Measurements from ENCODE around the gene KIAA1217. TPM values are rescaled to one million over a fixed set of nuclear protein-coding genes. Genes with fewer than 3 reads are reported as not detected.

KIAA1217 gene
- total RNA-seq, 1 donor from 2014 or later, result 54.3 TPM

DNA sequence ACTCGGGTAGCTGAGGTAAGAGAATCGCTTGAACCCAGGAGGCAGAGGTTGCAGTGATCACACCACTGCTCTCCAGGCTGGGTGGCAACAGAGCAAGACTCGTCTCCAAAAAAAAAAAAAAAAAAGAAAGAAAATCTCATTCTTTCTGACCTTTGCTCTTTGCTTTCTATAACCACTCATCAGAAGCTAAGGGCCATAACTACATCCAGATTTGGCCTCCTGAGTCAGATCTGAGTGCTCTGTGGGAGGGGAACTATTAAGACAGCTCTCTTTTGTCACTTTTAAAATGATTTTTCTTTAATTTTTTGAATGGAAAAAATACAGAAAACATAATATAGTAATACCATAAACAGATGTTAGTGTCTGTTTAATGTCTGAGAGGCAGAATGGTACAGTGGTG is 210.1 kb downstream of the KIAA1217 start:
- Histone ChIP-seq H3K4me1 (peaks cover 25% of the 10 kb centered on the region), H3K27ac (no peak overlapping the region), H3K9me3 (no peaks in the 10 kb centered on the region), H3K27me3 (no peaks in the 10 kb centered on the region), H3K36me3 (no peaks in the 10 kb centered on the region), H3K4me3 (no peak overlapping the region)
- intact Hi-C loops (cut with DNase I), result no loop called here
- TF ChIP-seq, protein P1, sequence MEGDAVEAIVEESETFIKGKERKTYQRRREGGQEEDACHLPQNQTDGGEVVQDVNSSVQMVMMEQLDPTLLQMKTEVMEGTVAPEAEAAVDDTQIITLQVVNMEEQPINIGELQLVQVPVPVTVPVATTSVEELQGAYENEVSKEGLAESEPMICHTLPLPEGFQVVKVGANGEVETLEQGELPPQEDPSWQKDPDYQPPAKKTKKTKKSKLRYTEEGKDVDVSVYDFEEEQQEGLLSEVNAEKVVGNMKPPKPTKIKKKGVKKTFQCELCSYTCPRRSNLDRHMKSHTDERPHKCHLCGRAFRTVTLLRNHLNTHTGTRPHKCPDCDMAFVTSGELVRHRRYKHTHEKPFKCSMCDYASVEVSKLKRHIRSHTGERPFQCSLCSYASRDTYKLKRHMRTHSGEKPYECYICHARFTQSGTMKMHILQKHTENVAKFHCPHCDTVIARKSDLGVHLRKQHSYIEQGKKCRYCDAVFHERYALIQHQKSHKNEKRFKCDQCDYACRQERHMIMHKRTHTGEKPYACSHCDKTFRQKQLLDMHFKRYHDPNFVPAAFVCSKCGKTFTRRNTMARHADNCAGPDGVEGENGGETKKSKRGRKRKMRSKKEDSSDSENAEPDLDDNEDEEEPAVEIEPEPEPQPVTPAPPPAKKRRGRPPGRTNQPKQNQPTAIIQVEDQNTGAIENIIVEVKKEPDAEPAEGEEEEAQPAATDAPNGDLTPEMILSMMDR (IDR thresholded peaks at IDR 0.05), result no peak
- TF ChIP-seq POLR2A (IDR thresholded peaks at IDR 0.05) (no peak), POLR2AphosphoS5 (IDR thresholded peaks at IDR 0.05; ENCODE audit: insufficient read depth in 1 of 2, low read depth in 1 of 2) (no peak)
- DNase-seq (ENCODE audit: extremely low spot score in 2 of 2), result no peak

GRCh38 chr10:24425151-24425550 is 216.2 kb downstream of the KIAA1217 start:
- TF ChIP-seq, protein P1 (IDR thresholded peaks at IDR 0.05), result no peak
- TF ChIP-seq POLR2A (IDR thresholded peaks at IDR 0.05) (no peak), POLR2AphosphoS5 (IDR thresholded peaks at IDR 0.05; ENCODE audit: insufficient read depth in 1 of 2, low read depth in 1 of 2) (no peak)
- Histone ChIP-seq H3K27ac (no peak overlapping the region), H3K36me3 (no peaks in the 10 kb centered on the region), H3K9me3 (no peaks in the 10 kb centered on the region), H3K27me3 (no peaks in the 10 kb centered on the region), H3K4me1 (peaks cover 12% of the 10 kb centered on the region), H3K4me3 (no peak overlapping the region)
- DNase-seq (ENCODE audit: extremely low spot score in 2 of 2), result no peak
- intact Hi-C loops (cut with DNase I), result no loop called here

- H3K27ac ChIP-seq, result no peak overlapping the region
- H3K4me3 ChIP-seq, result no peak overlapping the region
- no peaks in the 10 kb centered on the region for H3K27me3 ChIP-seq
- H3K9me3 ChIP-seq, result no peaks in the 10 kb centered on the region
- no peaks in the 10 kb centered on the region for H3K36me3 ChIP-seq
- peaks cover 12% of the 10 kb centered on the region for H3K4me1 ChIP-seq
- intact Hi-C loops (cut with DNase I), result no loop called here
- no peak for DNase-seq (ENCODE audit: extremely low spot score in 2 of 2)
- TF ChIP-seq, protein P1 (IDR thresholded peaks at IDR 0.05), result no peak
- TF ChIP-seq POLR2AphosphoS5 (IDR thresholded peaks at IDR 0.05; ENCODE audit: insufficient read depth in 1 of 2, low read depth in 1 of 2) (no peak), POLR2A (IDR thresholded peaks at IDR 0.05) (no peak)
Measured at GRCh38 chr10:24427678-24428409, 218.9 kb downstream of the KIAA1217 start.

DNA sequence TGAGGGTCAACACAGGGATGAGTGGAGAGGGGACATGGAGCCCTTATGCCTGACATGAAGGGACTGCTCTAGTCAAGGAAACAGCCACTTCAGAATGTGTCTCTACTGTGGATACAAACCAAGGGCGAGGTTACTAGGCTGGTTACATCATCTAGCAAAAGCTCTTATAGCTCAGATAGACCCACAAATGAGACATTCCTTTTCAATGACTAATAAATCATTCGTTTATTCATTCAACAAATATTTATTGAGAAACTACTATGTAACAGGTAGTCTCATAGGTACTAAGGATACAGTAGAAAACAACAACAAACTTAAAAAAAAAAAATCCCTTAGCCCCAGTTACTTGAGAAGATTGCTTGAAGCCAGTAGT is 219.5 kb downstream of the KIAA1217 start:
- no peak overlapping the region for H3K27ac ChIP-seq
- intact Hi-C loops (cut with DNase I), result no loop called here
- no peaks in the 10 kb centered on the region for H3K36me3 ChIP-seq

GRCh38 chr10:24430591-24430990 is 221.7 kb downstream of the KIAA1217 start:
- Histone ChIP-seq H3K4me1 (peaks cover 12% of the 10 kb centered on the region), H3K27me3 (no peaks in the 10 kb centered on the region), H3K36me3 (no peaks in the 10 kb centered on the region), H3K9me3 (no peaks in the 10 kb centered on the region), H3K27ac (no peak overlapping the region), H3K4me3 (no peak overlapping the region)
- no peak for TF ChIP-seq POLR2A (IDR thresholded peaks at IDR 0.05)
- TF ChIP-seq, protein P1 (IDR thresholded peaks at IDR 0.05), result no peak
- TF ChIP-seq POLR2AphosphoS5 (IDR thresholded peaks at IDR 0.05; ENCODE audit: insufficient read depth in 1 of 2, low read depth in 1 of 2), result no peak
- intact Hi-C loops (cut with DNase I), result no loop called here
- DNase-seq (ENCODE audit: extremely low spot score in 2 of 2), result no peak

More for the DNA sequence above, 219.5 kb downstream of the KIAA1217 start:
- Histone ChIP-seq H3K9me3 (no peaks in the 10 kb centered on the region), H3K27me3 (no peaks in the 10 kb centered on the region), H3K4me1 (peaks cover 12% of the 10 kb centered on the region), H3K4me3 (no peak overlapping the region)
- no peak for TF ChIP-seq POLR2A (IDR thresholded peaks at IDR 0.05)
- no peak for TF ChIP-seq POLR2AphosphoS5 (IDR thresholded peaks at IDR 0.05; ENCODE audit: insufficient read depth in 1 of 2, low read depth in 1 of 2)
- DNase-seq (ENCODE audit: extremely low spot score in 2 of 2), result no peak
